Right ventricle myocardium superior (tissue), 1 donor: ENCODE results near the gene ACADSB. TPM values are rescaled to one million over a fixed set of nuclear protein-coding genes. Genes with fewer than 3 reads are reported as not detected.

Experiments
- ATAC-seq: fragments of 200-7000 bp; cut with Tn5 transposase; one replicate; pipeline ENCODE4 v1.9.1; 2020; ENCODE audit warnings: mild to moderate bottlenecking; ENCODE audit not compliant: poor library complexity
- DNase-seq: peaks from one replicate; pipeline ENCODE4 v3.0.0-alpha.2; 2020
- intact Hi-C: fragments of 100-400 bp; cut with DNase I; formaldehyde crosslinking; loops from one replicate; pipeline ENCODE4 v1.11.2; 2022
- total RNA-seq: library from RNA; stranded (reverse); fragmentation: NEBNext Ultra II Directional; extraction: Animal tissue kit (Norgen Biotek cat#: 25700); gene quantifications from one replicate; pipeline ENCODE4 v1.2.1, GENCODE V29; 2021
- donor health status: DM: no; HTN: yes; CAD: no; lungs with severe emphysema.

Gene ACADSB
- total RNA-seq, 1 donor from 2014 or later: 83.6 TPM

GRCh38 chr10:122998934-122999333, 9.9 kb upstream of the ACADSB start:
- intact Hi-C loops: no loop called here
- DNase-seq: no peak
- ATAC-seq: no peak

GRCh38 chr10:122999347-122999746, 9.5 kb upstream of the ACADSB start:
- DNase-seq (no peak), ATAC-seq (no peak)
- intact Hi-C loops: no loop called here

GRCh38 chr10:123000155-123000554, 8.7 kb upstream of the ACADSB start:
- no peak for ATAC-seq
- intact Hi-C loops: no loop called here
- no peak for DNase-seq

GRCh38 chr10:123001370-123001769, 7.4 kb upstream of the ACADSB start:
- ATAC-seq (no peak), DNase-seq (no peak)
- intact Hi-C loops: no loop called here

GRCh38 chr10:123004298-123004697, 4.5 kb upstream of the ACADSB start:
- no peak for DNase-seq
- intact Hi-C loops: no loop called here
- ATAC-seq: no peak

GRCh38 chr10:123007558-123008354, 1.1 kb upstream of the ACADSB start:
- no peak for DNase-seq
- peak; percentile 30 for ATAC-seq
- intact Hi-C loops: no loop called here

GRCh38 chr10:123009105-123009820, 457 bp downstream of the ACADSB start:
- ATAC-seq: peak; percentile 24
- intact Hi-C loops: no loop called here
- DNase-seq: peak; percentile 47

GRCh38 chr10:123011987-123012386, 3.2 kb downstream of the ACADSB start:
- intact Hi-C loops: no loop called here

GRCh38 chr10:123013456-123014419, 4.9 kb downstream of the ACADSB start:
- DNase-seq: no peak
- intact Hi-C loops: no loop called here
- ATAC-seq: no peak

More at GRCh38 chr10:123011987-123012386, 3.2 kb downstream of the ACADSB start:
- DNase-seq (no peak), ATAC-seq (no peak)

GRCh38 chr10:123014772-123015171, 6.0 kb downstream of the ACADSB start:
- no peak for ATAC-seq
- intact Hi-C loops: no loop called here
- DNase-seq: no peak

- ATAC-seq (no peak), DNase-seq (no peak)
- intact Hi-C loops: no loop called here
These were observed 7.4 kb downstream of the ACADSB start for GRCh38 chr10:123016228-123016627.

GRCh38 chr10:123017421-123018165, 8.8 kb downstream of the ACADSB start:
- ATAC-seq: no peak
- DNase-seq: no peak
- intact Hi-C loops: no loop called here

GRCh38 chr10:123018531-123018930, 9.7 kb downstream of the ACADSB start:
- no peak for DNase-seq
- intact Hi-C loops: no loop called here
- no peak for ATAC-seq

- no peak for ATAC-seq
- DNase-seq: no peak
- intact Hi-C loops: no loop called here
These were observed 10.5 kb downstream of the ACADSB start for GRCh38 chr10:123019264-123019663.

GRCh38 chr10:123019941-123020703, 11.3 kb downstream of the ACADSB start:
- no peak for ATAC-seq
- no peak for DNase-seq
- intact Hi-C loops: no loop called here

GRCh38 chr10:123021517-123021916, 12.7 kb downstream of the ACADSB start:
- ATAC-seq: no peak
- intact Hi-C loops: no loop called here
- no peak for DNase-seq

GRCh38 chr10:123024540-123024939, 15.7 kb downstream of the ACADSB start:
- no peak for DNase-seq
- no peak for ATAC-seq
- intact Hi-C loops: no loop called here

GRCh38 chr10:123026302-123026701, 17.5 kb downstream of the ACADSB start:
- ATAC-seq: no peak
- intact Hi-C loops: no loop called here

More at GRCh38 chr10:123026302-123026701, 17.5 kb downstream of the ACADSB start:
- no peak for DNase-seq
